ENCODE data around the gene NELL2.

The NELL2 gene

GRCh38 chr12:44795970-44796369 is 80.1 kb downstream of the NELL2 start:
- TF ChIP-seq CTCF (IDR thresholded peaks at IDR 0.05; ENCODE audit: extremely low read depth, insufficient read depth, missing control alignments): no peak
- in situ Hi-C loops (cut with MboI; ENCODE audit: low pct_unique_long_range_greater_than_20kb, low sequenced_read_pairs, unreplicated experiment): no loop called here
- DNase-seq (ENCODE audit: low spot score): no peak

- no peak for TF ChIP-seq CTCF (IDR thresholded peaks at IDR 0.05; ENCODE audit: extremely low read depth, insufficient read depth, missing control alignments)
- in situ Hi-C loops (cut with MboI; ENCODE audit: low pct_unique_long_range_greater_than_20kb, low sequenced_read_pairs, unreplicated experiment): no loop called here
- DNase-seq (ENCODE audit: low spot score): no peak
Measured at GRCh38 chr12:44788731-44789130, 87.4 kb downstream of the NELL2 start.

GRCh38 chr12:44780221-44780790 is 95.8 kb downstream of the NELL2 start:
- in situ Hi-C loops (cut with MboI; ENCODE audit: low pct_unique_long_range_greater_than_20kb, low sequenced_read_pairs, unreplicated experiment): no loop called here
- DNase-seq (ENCODE audit: low spot score): no peak
- TF ChIP-seq CTCF (IDR thresholded peaks at IDR 0.05; ENCODE audit: extremely low read depth, insufficient read depth, missing control alignments): no peak

GRCh38 chr12:44779766-44780165 is 96.3 kb downstream of the NELL2 start:
- no peak for DNase-seq (ENCODE audit: low spot score)
- TF ChIP-seq CTCF (IDR thresholded peaks at IDR 0.05; ENCODE audit: extremely low read depth, insufficient read depth, missing control alignments): no peak
- in situ Hi-C loops (cut with MboI; ENCODE audit: low pct_unique_long_range_greater_than_20kb, low sequenced_read_pairs, unreplicated experiment): no loop called here

GRCh38 chr12:44778863-44779262 is 97.3 kb downstream of the NELL2 start:
- DNase-seq (ENCODE audit: low spot score): no peak
- no peak for TF ChIP-seq CTCF (IDR thresholded peaks at IDR 0.05; ENCODE audit: extremely low read depth, insufficient read depth, missing control alignments)
- in situ Hi-C loops (cut with MboI; ENCODE audit: low pct_unique_long_range_greater_than_20kb, low sequenced_read_pairs, unreplicated experiment): no loop called here

GRCh38 chr12:44777044-44777443 is 99.1 kb downstream of the NELL2 start:
- in situ Hi-C loops (cut with MboI; ENCODE audit: low pct_unique_long_range_greater_than_20kb, low sequenced_read_pairs, unreplicated experiment): no loop called here
- DNase-seq (ENCODE audit: low spot score): no peak
- no peak for TF ChIP-seq CTCF (IDR thresholded peaks at IDR 0.05; ENCODE audit: extremely low read depth, insufficient read depth, missing control alignments)

- no peak for DNase-seq (ENCODE audit: low spot score)
- in situ Hi-C loops (cut with MboI; ENCODE audit: low pct_unique_long_range_greater_than_20kb, low sequenced_read_pairs, unreplicated experiment): no loop called here
- no peak for TF ChIP-seq CTCF (IDR thresholded peaks at IDR 0.05; ENCODE audit: extremely low read depth, insufficient read depth, missing control alignments)
Measured at GRCh38 chr12:44775901-44776300, 100.2 kb downstream of the NELL2 start.

Measured in GM13977 (cell line).